ENCODE measurements around the gene DAZ4.
"Not testable (repeated sequence)": the region's sequence is repeated elsewhere in the genome, so short reads cannot be mapped to it uniquely, and the experiment has no call there.

Gene DAZ4

GRCh38 chrY:24833619-24834018 is at the start of gene DAZ4:
Gene DAZ4 (plus strand): TSS chrY:24833919. CDS start chrY:24834127, 208 bp downstream.
- TF ChIP-seq CTCF (IDR thresholded peaks at IDR 0.05) = not testable (repeated sequence)

- TF ChIP-seq CTCF (IDR thresholded peaks at IDR 0.05) = not testable (repeated sequence)
Measured at GRCh38 chrY:24813293-24813692, 20.4 kb upstream of the DAZ4 start, which contains the start of gene DAZ3. Gene DAZ3 (minus strand): TSS chrY:24813393. CDS start chrY:24813185, 208 bp downstream.

All from LNCAP (cell line).